ENCODE data around the gene CD8A. TPM values are rescaled to one million over a fixed set of nuclear protein-coding genes. Genes with fewer than 3 reads are reported as not detected.

CD8A gene
- total RNA-seq, 1 experiment from 2014 or later: not detected

GRCh38 chr2:86809481-86810121, 18.9 kb upstream of the CD8A start:
- Mint-ChIP-seq H3K27me3 (ENCODE audit: insufficient read depth, unreplicated experiment) (no peaks in the 10 kb centered on the region), H3K4me1 (ENCODE audit: insufficient read depth, unreplicated experiment) (peaks cover 6% of the 10 kb centered on the region), H3K4me3 (ENCODE audit: unreplicated experiment) (no peak overlapping the region), H3K9me3 (ENCODE audit: unreplicated experiment) (no peaks in the 10 kb centered on the region), H3K27ac (ENCODE audit: low read depth, unreplicated experiment) (no peak overlapping the region), H3K36me3 (ENCODE audit: insufficient read depth, unreplicated experiment) (no peaks in the 10 kb centered on the region)
- intact Hi-C loops (cut with micrococcal nuclease): no loop called here
- ChIA-PET POLR2A (no interaction called here), CTCF (interaction anchor here (0.6 to 0.7 kb wide), 2 partner anchors 37 to 161 kb away, joined by 3 read pairs; no protein-coding TSS in a partner anchor)
- no peak for TF ChIP-seq CTCF (IDR thresholded peaks at IDR 0.05; ENCODE audit: unreplicated experiment)
- no TSS peak for BruUV-seq (replicated peaks)
- DNase-seq (ENCODE audit: unreplicated experiment): no peak

GRCh38 chr2:86808315-86809161, 17.8 kb upstream of the CD8A start:
- H3K27me3 Mint-ChIP-seq (ENCODE audit: insufficient read depth, unreplicated experiment): no peaks in the 10 kb centered on the region
- CTCF ChIA-PET: interaction anchor here (0.5 to 2.5 kb wide), 12 partner anchors 10 to 587 kb away, joined by 3 to 21 read pairs (median 6); no protein-coding TSS in a partner anchor
- intact Hi-C loops (cut with micrococcal nuclease): no loop called here

GRCh38 chr2:86807468-86808275, 17.0 kb upstream of the CD8A start:
- POLR2A ChIA-PET: interaction anchor here (0.6 to 0.7 kb wide), 2 partner anchors 29 to 31 kb away, joined by 3 to 5 read pairs; no protein-coding TSS in a partner anchor
- Mint-ChIP-seq H3K36me3 (ENCODE audit: insufficient read depth, unreplicated experiment) (no peaks in the 10 kb centered on the region), H3K9me3 (ENCODE audit: unreplicated experiment) (no peaks in the 10 kb centered on the region), H3K4me1 (ENCODE audit: insufficient read depth, unreplicated experiment) (peaks cover 6% of the 10 kb centered on the region), H3K4me3 (ENCODE audit: unreplicated experiment) (peak overlapping the region; percentile 71), H3K27me3 (ENCODE audit: insufficient read depth, unreplicated experiment) (no peaks in the 10 kb centered on the region), H3K27ac (ENCODE audit: low read depth, unreplicated experiment) (no peak overlapping the region)
- peak; percentile 52 for DNase-seq (ENCODE audit: unreplicated experiment)
- no peak for TF ChIP-seq CTCF (IDR thresholded peaks at IDR 0.05; ENCODE audit: unreplicated experiment)
- CTCF ChIA-PET: interaction anchor here (0.5 to 2.5 kb wide), 11 partner anchors 11 to 586 kb away, joined by 3 to 21 read pairs (median 5); no protein-coding TSS in a partner anchor
- BruUV-seq (replicated peaks): no TSS peak
- intact Hi-C loops (cut with micrococcal nuclease): no loop called here

More at GRCh38 chr2:86808315-86809161, 17.8 kb upstream of the CD8A start:
- peak overlapping the region; percentile 71 for H3K4me3 Mint-ChIP-seq (ENCODE audit: unreplicated experiment)
- TF ChIP-seq CTCF (IDR thresholded peaks at IDR 0.05; ENCODE audit: unreplicated experiment): peak; percentile 97
- H3K27ac Mint-ChIP-seq (ENCODE audit: low read depth, unreplicated experiment): no peak overlapping the region
- H3K9me3 Mint-ChIP-seq (ENCODE audit: unreplicated experiment): no peaks in the 10 kb centered on the region
- POLR2A ChIA-PET: no interaction called here
- DNase-seq (ENCODE audit: unreplicated experiment): peak; percentile 87
- H3K36me3 Mint-ChIP-seq (ENCODE audit: insufficient read depth, unreplicated experiment): no peaks in the 10 kb centered on the region
- no TSS peak for BruUV-seq (replicated peaks)
- H3K4me1 Mint-ChIP-seq (ENCODE audit: insufficient read depth, unreplicated experiment): peaks cover 6% of the 10 kb centered on the region
